Activated T-cell treated with anti-CD3 and anti-CD28 coated beads, Interleukin-2, amount 50 U/mL, for 72 hours (primary cell): Measurements from ENCODE around the gene CDCA4. TPM values are rescaled to one million over a fixed set of nuclear protein-coding genes. Genes with fewer than 3 reads are reported as not detected.

Experiments
- ATAC-seq, 2 donors: fragments of 150-1000 bp; cut with Tn5 transposase; replicated peaks in 1 of 2; 2 replicates each; pipeline ENCODE4 v1.10.0; 2021; ENCODE audit warnings: moderate library complexity in 2 of 2, mild to moderate bottlenecking in 1 of 2
- DNase-seq, 2 donors: peaks; one replicate each; pipeline ENCODE4 v3.0.0; 2021 to 2022; ENCODE audit warnings: mixed read lengths in 1 of 2
- H3K27ac Mint-ChIP-seq: one replicate; pipeline ENCODE4 v1.8.0; 2022; ENCODE audit warnings: mild to moderate bottlenecking, moderate library complexity, mixed read lengths
- H3K27me3 Mint-ChIP-seq: one replicate; pipeline ENCODE4 v1.8.0; 2022; ENCODE audit warnings: low read depth, mixed read lengths
- H3K36me3 Mint-ChIP-seq, 2 donors: one replicate each; pipeline ENCODE4 v1.8.0; 2022; ENCODE audit warnings: mixed read lengths in 2 of 2, mild to moderate bottlenecking in 1 of 2; ENCODE audit not compliant: insufficient read depth in 2 of 2
- H3K4me1 Mint-ChIP-seq: one replicate; pipeline ENCODE4 v1.8.0; 2022; ENCODE audit warnings: low read depth, mixed read lengths
- H3K4me3 Mint-ChIP-seq, 2 donors: one replicate each; pipeline ENCODE4 v1.8.0; 2022; ENCODE audit warnings: mild to moderate bottlenecking in 2 of 2, mixed read lengths in 2 of 2, moderate library complexity in 2 of 2
- H3K9me3 Mint-ChIP-seq, 2 donors: one replicate each; pipeline ENCODE4 v1.8.0; 2022; ENCODE audit warnings: mixed read lengths in 2 of 2
- total RNA-seq, 2 donors: library from RNA; stranded (reverse); gene quantifications; one replicate each; pipeline ENCODE4 v1.2.3, GENCODE V29; 2022

The CDCA4 gene
- total RNA-seq, 2 donors from 2014 or later, result 56.8 to 57.5 TPM

DNA sequence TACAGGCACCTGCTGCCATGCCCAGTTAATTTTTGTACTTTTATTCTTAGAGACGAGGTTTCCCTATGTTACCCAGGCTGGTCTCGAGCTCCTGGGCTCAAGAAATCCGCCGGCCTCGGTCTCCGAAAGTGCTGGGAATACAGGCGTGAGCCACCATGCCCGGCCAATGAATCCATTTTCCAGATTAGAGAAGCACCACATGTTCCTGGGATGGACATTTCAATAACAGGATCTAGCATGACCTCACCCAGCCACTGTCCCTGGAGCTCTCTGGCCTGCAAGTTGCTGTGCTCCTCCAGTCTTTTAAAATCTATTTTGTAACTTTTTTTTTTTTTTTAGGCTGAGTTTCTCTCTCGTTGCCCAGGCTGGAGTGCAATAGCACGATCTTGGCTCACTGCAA, 42.2 kb upstream of the CDCA4 start:
- Mint-ChIP-seq H3K27ac (peak overlapping the region; percentile 97), H3K4me3 (peak overlapping the region; percentile 90), H3K27me3 (no peaks in the 10 kb centered on the region), H3K4me1 (peaks cover 81% of the 10 kb centered on the region), H3K9me3 (no peaks in the 10 kb centered on the region), H3K36me3 (peaks cover 11 to 13% of the 10 kb centered on the region in 2 donors)
- ATAC-seq (no peak), DNase-seq (no peak)

GRCh38 chr14:105062048-105062433, 41.2 kb upstream of the CDCA4 start:
- peaks cover 73% of the 10 kb centered on the region for H3K4me1 Mint-ChIP-seq

DNA sequence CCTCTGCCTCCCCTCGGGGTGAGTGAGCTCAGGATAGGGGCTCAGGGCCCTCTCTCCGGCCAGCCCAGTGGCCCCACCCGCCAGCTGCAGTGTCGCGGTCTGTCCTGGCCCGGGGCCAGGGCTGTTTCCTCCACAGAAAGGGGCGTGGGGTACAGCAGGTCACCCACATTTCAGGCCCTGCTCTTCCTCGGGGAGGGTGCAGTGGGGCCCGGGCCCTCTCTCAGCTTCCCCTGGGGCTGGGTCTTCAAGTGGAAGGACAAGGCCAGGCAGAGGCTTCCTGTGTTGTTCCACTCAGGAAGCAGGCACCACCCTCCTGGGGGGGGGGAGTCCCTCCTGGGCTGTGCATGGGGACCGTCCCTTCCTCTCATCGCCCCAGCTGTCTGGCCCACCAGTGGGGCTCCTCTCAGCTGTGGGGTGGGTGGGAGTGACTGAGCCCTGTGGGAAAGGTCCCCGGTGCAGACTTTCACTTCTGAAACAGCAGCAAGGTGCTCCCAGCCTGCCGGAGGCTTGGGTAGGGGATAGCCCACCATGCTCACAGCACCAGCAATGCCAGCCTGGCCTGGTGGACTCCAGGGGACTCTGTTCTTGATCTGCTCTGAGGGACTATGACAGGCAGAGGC, 40.7 kb upstream of the CDCA4 start:
- Mint-ChIP-seq H3K27ac (peak overlapping the region; percentile 97), H3K36me3 (peaks cover 11 to 15% of the 10 kb centered on the region in 2 donors), H3K27me3 (no peaks in the 10 kb centered on the region), H3K9me3 (no peaks in the 10 kb centered on the region), H3K4me3 (peak overlapping the region; percentile 90), H3K4me1 (peaks cover 70% of the 10 kb centered on the region)
- DNase-seq (peak; percentile 60 to 74), ATAC-seq (peak; percentile 24 to 29)

More at GRCh38 chr14:105062048-105062433, 41.2 kb upstream of the CDCA4 start:
- peak overlapping the region; percentile 97 for H3K27ac Mint-ChIP-seq
- peak overlapping the region; percentile 90 for H3K4me3 Mint-ChIP-seq
- no peak for ATAC-seq
- H3K27me3 Mint-ChIP-seq, result no peaks in the 10 kb centered on the region
- H3K9me3 Mint-ChIP-seq, result no peaks in the 10 kb centered on the region
- DNase-seq, result no peak
- peaks cover 11 to 15% of the 10 kb centered on the region in 2 donors for H3K36me3 Mint-ChIP-seq

GRCh38 chr14:105060751-105061427, 40.0 kb upstream of the CDCA4 start:
- Mint-ChIP-seq H3K27me3 (no peaks in the 10 kb centered on the region), H3K4me3 (peak overlapping the region; percentile 90), H3K27ac (peak overlapping the region; percentile 70), H3K9me3 (no peaks in the 10 kb centered on the region), H3K4me1 (peaks cover 64% of the 10 kb centered on the region), H3K36me3 (peaks cover 11 to 15% of the 10 kb centered on the region in 2 donors)
- peak; percentile 48 to 64 for DNase-seq
- ATAC-seq, result no peak

GRCh38 chr14:105059925-105060565, 39.2 kb upstream of the CDCA4 start:
- no peak for DNase-seq

GRCh38 chr14:105059035-105059924, 38.4 kb upstream of the CDCA4 start:
- ATAC-seq, result peak; percentile 46 to 57
- peaks cover 5 to 11% of the 10 kb centered on the region in 2 donors for H3K36me3 Mint-ChIP-seq
- peaks cover 56% of the 10 kb centered on the region for H3K4me1 Mint-ChIP-seq
- DNase-seq, result peak; percentile 43 to 58
- H3K9me3 Mint-ChIP-seq, result no peaks in the 10 kb centered on the region
- H3K4me3 Mint-ChIP-seq, result peak overlapping the region; percentile 90
- H3K27ac Mint-ChIP-seq, result peak overlapping the region; percentile 72
- no peaks in the 10 kb centered on the region for H3K27me3 Mint-ChIP-seq

More at GRCh38 chr14:105059925-105060565, 39.2 kb upstream of the CDCA4 start:
- Mint-ChIP-seq H3K4me1 (peaks cover 62% of the 10 kb centered on the region), H3K27me3 (no peaks in the 10 kb centered on the region), H3K36me3 (peaks cover 9 to 16% of the 10 kb centered on the region in 2 donors), H3K27ac (peak overlapping the region; percentile 72), H3K9me3 (no peaks in the 10 kb centered on the region), H3K4me3 (peak overlapping the region; percentile 90)
- peak; percentile 8 to 24 for ATAC-seq

GRCh38 chr14:105058521-105059034, 37.7 kb upstream of the CDCA4 start:
- Mint-ChIP-seq H3K27me3 (no peaks in the 10 kb centered on the region), H3K36me3 (peaks cover 3 to 8% of the 10 kb centered on the region in 2 donors), H3K27ac (no peak overlapping the region), H3K9me3 (no peaks in the 10 kb centered on the region), H3K4me1 (peaks cover 49% of the 10 kb centered on the region), H3K4me3 (peak overlapping the region in 1 of 2 donors; percentile 90)
- no peak for ATAC-seq
- DNase-seq, result no peak

GRCh38 chr14:105056303-105056831, 35.5 kb upstream of the CDCA4 start:
- Mint-ChIP-seq H3K36me3 (peaks cover 5 to 6% of the 10 kb centered on the region in 2 donors), H3K4me1 (peaks cover 28% of the 10 kb centered on the region), H3K27me3 (no peaks in the 10 kb centered on the region), H3K4me3 (no peak overlapping the region), H3K27ac (no peak overlapping the region), H3K9me3 (no peaks in the 10 kb centered on the region)
- DNase-seq (no peak), ATAC-seq (no peak)

DNA sequence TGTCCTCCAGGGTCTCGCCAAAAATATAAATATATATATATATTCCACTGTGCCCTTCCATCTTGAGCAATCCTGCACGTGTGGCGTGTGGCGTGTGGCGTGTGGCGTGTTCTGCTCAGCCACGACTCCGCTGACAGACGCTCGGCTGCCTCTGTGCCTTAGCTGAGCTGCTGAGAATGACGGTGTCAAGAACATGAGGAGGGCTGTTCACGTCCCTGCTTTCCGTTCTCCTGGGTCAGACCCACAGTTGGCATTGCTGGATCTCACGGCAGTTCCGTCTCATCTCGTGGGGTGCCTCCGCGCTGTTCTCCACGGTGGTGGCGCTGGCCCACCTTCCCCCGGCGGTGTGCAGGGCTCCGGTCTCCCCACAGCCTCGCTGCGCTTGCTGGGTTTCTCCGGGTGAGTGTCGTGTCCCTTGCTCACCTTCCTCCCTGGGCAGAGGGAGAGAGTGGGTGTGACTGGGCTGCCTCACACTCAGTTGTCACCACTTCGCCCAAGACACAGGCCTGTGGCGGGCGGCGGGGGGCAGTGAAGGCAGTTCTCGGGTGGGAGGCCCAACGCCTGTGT, 34.9 kb upstream of the CDCA4 start:
- H3K4me3 Mint-ChIP-seq, result no peak overlapping the region
- ATAC-seq, result no peak

DNA sequence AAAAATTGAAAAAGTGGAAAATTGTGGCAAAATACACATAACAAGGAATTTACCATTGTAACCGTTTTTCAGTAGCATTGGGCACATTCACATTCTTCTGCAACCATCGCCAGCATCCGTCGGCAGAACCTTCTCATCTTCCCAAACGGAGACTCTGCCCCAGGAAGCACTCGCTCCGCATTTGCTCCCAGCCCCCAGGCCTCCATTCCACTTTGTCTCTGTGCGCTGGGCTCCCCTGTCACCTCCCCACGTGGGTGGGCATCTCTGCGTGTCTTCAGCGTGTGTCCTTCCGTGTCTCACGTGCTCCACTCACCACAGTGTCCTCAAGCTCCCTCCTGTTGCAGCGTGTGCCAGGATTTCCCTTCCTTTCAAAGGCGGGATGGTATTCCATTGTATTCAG, 34.5 kb upstream of the CDCA4 start:
- Mint-ChIP-seq H3K4me3 (no peak overlapping the region), H3K36me3 (peaks cover 9 to 10% of the 10 kb centered on the region in 2 donors), H3K27me3 (no peaks in the 10 kb centered on the region), H3K27ac (peak overlapping the region; percentile 51), H3K9me3 (no peaks in the 10 kb centered on the region), H3K4me1 (peaks cover 23% of the 10 kb centered on the region)
- DNase-seq (no peak), ATAC-seq (no peak)

More for the DNA sequence above, 34.9 kb upstream of the CDCA4 start:
- Mint-ChIP-seq H3K27ac (no peak overlapping the region), H3K27me3 (no peaks in the 10 kb centered on the region), H3K4me1 (peaks cover 28% of the 10 kb centered on the region), H3K9me3 (no peaks in the 10 kb centered on the region), H3K36me3 (peaks cover 9 to 10% of the 10 kb centered on the region in 2 donors)
- DNase-seq, result no peak

DNA sequence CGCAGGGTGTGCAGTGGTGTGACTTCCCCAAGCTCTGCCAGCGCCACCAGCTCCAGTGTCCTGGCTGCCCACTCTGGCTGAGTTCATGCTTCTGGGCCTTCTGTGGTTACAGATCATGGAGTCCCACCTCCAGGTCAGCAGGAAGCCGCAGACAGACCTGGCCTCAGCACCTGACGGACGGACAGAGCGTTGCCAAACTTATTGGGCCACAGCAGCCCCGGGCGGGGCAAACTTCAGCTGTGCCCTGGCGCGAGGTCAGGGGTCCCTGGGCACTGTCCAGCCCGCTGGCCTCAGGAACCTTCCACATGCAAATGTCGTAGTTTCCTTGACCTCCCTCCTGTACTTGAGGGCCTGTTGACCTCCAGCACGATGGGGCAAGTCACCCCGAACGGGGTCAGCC, 33.1 kb upstream of the CDCA4 start:
- no peak overlapping the region for H3K27ac Mint-ChIP-seq
- no peak overlapping the region for H3K4me3 Mint-ChIP-seq
- H3K9me3 Mint-ChIP-seq, result no peaks in the 10 kb centered on the region
- no peaks in the 10 kb centered on the region for H3K27me3 Mint-ChIP-seq
- ATAC-seq (no peak), DNase-seq (no peak)
- H3K36me3 Mint-ChIP-seq, result peaks cover 10 to 13% of the 10 kb centered on the region in 2 donors
- H3K4me1 Mint-ChIP-seq, result peaks cover 10% of the 10 kb centered on the region

DNA sequence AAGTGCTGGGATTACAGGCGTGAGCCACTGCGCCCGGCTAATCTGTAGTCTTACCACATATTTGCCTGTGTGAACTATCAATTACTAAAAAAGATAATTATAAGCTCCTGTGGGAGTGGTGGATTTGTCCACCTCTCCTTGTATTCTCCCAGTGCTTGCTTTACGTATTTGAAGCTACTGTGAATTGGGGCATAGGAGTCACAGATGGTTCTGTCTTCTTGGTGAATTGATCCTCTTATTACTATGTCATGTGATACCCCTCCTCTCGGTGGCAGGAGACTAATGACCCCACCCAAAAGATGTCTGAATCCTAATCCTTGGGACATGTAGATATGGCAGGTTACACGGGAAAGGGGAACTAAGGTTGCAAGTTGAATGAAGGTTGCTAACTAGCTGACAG, 32.5 kb upstream of the CDCA4 start:
- H3K36me3 Mint-ChIP-seq, result peaks cover 10 to 13% of the 10 kb centered on the region in 2 donors
- H3K27me3 Mint-ChIP-seq, result no peaks in the 10 kb centered on the region
- ATAC-seq (no peak), DNase-seq (no peak)
- H3K9me3 Mint-ChIP-seq, result no peaks in the 10 kb centered on the region
- H3K4me3 Mint-ChIP-seq, result no peak overlapping the region
- H3K27ac Mint-ChIP-seq, result peak overlapping the region; percentile 10
- peaks cover 4% of the 10 kb centered on the region for H3K4me1 Mint-ChIP-seq
